ENCODE results near the gene EID2. TPM values are rescaled to one million over a fixed set of nuclear protein-coding genes. Genes with fewer than 3 reads are reported as not detected.

The EID2 gene
- total and polyA plus RNA-seq, 2 experiments from 2014 or later = 20.3 to 75.0 TPM

DNA sequence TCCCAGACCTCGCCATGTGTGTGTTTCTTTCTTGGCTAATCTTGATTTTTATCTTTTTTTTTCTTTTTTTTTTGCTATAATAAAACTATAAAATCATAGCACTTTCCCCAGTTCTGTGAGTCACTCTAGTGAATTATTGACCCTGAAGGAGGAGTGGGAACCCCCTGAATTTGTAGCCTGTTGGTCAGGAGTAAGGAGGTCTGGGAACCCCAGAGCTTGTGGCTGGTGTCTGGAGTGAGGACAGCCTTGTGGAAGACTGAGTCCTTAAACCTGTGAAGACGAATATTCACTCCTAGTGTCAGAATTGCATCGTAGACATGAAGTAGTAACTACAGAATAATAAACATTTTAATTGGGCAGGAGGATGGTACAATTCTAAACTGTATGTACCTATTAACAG lies 14.8 kb downstream of the EID2 start:
- Histone ChIP-seq H3K4me1 (ENCODE audit: low read depth) (no peaks in the 10 kb centered on the region), H3K9me3 (ENCODE audit: low read depth) (no peaks in the 10 kb centered on the region), H3K27ac (no peak overlapping the region), H3K36me3 (no peaks in the 10 kb centered on the region), H3K4me3 (no peak overlapping the region), H3K27me3 (no peaks in the 10 kb centered on the region)
- no peak for DNase-seq (ENCODE audit: low read depth in 1 of 2, low spot score in 1 of 2)
- TF ChIP-seq, protein P1, sequence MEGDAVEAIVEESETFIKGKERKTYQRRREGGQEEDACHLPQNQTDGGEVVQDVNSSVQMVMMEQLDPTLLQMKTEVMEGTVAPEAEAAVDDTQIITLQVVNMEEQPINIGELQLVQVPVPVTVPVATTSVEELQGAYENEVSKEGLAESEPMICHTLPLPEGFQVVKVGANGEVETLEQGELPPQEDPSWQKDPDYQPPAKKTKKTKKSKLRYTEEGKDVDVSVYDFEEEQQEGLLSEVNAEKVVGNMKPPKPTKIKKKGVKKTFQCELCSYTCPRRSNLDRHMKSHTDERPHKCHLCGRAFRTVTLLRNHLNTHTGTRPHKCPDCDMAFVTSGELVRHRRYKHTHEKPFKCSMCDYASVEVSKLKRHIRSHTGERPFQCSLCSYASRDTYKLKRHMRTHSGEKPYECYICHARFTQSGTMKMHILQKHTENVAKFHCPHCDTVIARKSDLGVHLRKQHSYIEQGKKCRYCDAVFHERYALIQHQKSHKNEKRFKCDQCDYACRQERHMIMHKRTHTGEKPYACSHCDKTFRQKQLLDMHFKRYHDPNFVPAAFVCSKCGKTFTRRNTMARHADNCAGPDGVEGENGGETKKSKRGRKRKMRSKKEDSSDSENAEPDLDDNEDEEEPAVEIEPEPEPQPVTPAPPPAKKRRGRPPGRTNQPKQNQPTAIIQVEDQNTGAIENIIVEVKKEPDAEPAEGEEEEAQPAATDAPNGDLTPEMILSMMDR (IDR thresholded peaks at IDR 0.05; ENCODE audit: low read depth, low read length) = no peak

- Histone ChIP-seq H3K4me3 (no peak overlapping the region), H3K4me1 (ENCODE audit: low read depth) (no peaks in the 10 kb centered on the region), H3K27ac (no peak overlapping the region), H3K36me3 (no peaks in the 10 kb centered on the region), H3K27me3 (no peaks in the 10 kb centered on the region), H3K9me3 (ENCODE audit: low read depth) (no peaks in the 10 kb centered on the region)
- no peak for DNase-seq (ENCODE audit: low read depth in 1 of 2, low spot score in 1 of 2)
- TF ChIP-seq, protein P1 (IDR thresholded peaks at IDR 0.05; ENCODE audit: low read depth, low read length) = no peak
These were observed 15.5 kb downstream of the EID2 start for GRCh38 chr19:39524495-39524894.

GRCh38 chr19:39520541-39521484 lies 19.1 kb downstream of the EID2 start:
- DNase-seq (ENCODE audit: low read depth in 1 of 2, low spot score in 1 of 2) = no peak
- H3K9me3 ChIP-seq (ENCODE audit: low read depth) = no peaks in the 10 kb centered on the region
- no peaks in the 10 kb centered on the region for H3K36me3 ChIP-seq
- no peak overlapping the region for H3K27ac ChIP-seq
- H3K4me3 ChIP-seq = no peak overlapping the region
- no peaks in the 10 kb centered on the region for H3K4me1 ChIP-seq (ENCODE audit: low read depth)
- H3K27me3 ChIP-seq = peaks cover under 1% of the 10 kb centered on the region
- TF ChIP-seq, protein P1 (IDR thresholded peaks at IDR 0.05; ENCODE audit: low read depth, low read length) = no peak

DNA sequence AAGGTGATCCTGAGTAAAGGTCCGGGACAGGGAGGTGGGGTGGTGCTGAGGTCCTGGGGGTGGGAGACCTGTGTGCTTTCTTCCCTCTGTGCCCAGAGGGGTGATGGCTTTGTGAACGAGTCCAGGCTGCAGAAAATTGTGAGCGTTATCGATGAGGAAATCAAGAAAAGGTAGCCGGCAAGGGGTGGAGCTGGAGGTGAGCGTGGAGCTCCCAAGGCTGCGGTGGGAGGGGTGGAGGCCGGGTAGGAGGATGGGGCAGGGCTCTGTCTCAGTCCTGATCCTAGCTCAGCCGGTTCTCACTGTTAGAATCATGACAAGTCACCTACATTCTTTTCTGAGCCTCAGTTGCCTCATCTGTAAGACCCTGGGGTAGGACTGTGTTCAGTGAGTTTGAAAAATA lies 21.0 kb downstream of the EID2 start:
- no peaks in the 10 kb centered on the region for H3K36me3 ChIP-seq
- H3K9me3 ChIP-seq (ENCODE audit: low read depth) = no peaks in the 10 kb centered on the region
- H3K27me3 ChIP-seq = peaks cover 19% of the 10 kb centered on the region
- TF ChIP-seq, protein P1 (IDR thresholded peaks at IDR 0.05; ENCODE audit: low read depth, low read length) = no peak
- no peak overlapping the region for H3K4me3 ChIP-seq
- H3K27ac ChIP-seq = no peak overlapping the region
- no peaks in the 10 kb centered on the region for H3K4me1 ChIP-seq (ENCODE audit: low read depth)
- no peak for DNase-seq (ENCODE audit: low read depth in 1 of 2, low spot score in 1 of 2)

DNA sequence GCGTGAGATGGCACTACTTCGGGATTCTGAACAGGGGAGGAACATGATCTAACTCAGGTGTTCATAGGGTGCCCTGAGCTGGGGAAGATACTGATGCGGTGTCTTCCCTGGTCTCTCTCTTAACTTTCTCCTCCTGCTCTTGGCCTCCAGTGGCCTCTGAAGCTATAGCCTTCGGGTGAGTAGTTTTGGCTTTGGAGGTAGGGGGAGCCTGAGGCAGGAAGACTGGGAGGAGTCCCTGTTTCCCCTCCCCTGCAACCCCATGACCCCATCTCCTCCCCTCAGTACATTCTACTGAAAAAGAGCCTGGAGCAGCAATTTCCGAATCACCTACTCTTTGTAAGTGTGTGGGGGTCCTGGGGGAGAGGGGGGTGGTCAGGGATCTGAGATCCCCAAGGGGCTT lies 21.5 kb downstream of the EID2 start:
- no peak for DNase-seq (ENCODE audit: low read depth in 1 of 2, low spot score in 1 of 2)
- no peak overlapping the region for H3K27ac ChIP-seq
- H3K36me3 ChIP-seq = no peaks in the 10 kb centered on the region
- H3K4me1 ChIP-seq (ENCODE audit: low read depth) = no peaks in the 10 kb centered on the region
- peaks cover 19% of the 10 kb centered on the region for H3K27me3 ChIP-seq
- no peak overlapping the region for H3K4me3 ChIP-seq
- no peaks in the 10 kb centered on the region for H3K9me3 ChIP-seq (ENCODE audit: low read depth)
- TF ChIP-seq, protein P1 (IDR thresholded peaks at IDR 0.05; ENCODE audit: low read depth, low read length) = no peak

Measured in cardiac muscle cell (in vitro differentiated cells and primary cell).